ENCODE data around the gene RCC1. TPM values are rescaled to one million over a fixed set of nuclear protein-coding genes. Genes with fewer than 3 reads are reported as not detected.

Gene RCC1
- total and polyA plus RNA-seq, 2 experiments from 2014 or later: 36.9 to 97.4 TPM

DNA sequence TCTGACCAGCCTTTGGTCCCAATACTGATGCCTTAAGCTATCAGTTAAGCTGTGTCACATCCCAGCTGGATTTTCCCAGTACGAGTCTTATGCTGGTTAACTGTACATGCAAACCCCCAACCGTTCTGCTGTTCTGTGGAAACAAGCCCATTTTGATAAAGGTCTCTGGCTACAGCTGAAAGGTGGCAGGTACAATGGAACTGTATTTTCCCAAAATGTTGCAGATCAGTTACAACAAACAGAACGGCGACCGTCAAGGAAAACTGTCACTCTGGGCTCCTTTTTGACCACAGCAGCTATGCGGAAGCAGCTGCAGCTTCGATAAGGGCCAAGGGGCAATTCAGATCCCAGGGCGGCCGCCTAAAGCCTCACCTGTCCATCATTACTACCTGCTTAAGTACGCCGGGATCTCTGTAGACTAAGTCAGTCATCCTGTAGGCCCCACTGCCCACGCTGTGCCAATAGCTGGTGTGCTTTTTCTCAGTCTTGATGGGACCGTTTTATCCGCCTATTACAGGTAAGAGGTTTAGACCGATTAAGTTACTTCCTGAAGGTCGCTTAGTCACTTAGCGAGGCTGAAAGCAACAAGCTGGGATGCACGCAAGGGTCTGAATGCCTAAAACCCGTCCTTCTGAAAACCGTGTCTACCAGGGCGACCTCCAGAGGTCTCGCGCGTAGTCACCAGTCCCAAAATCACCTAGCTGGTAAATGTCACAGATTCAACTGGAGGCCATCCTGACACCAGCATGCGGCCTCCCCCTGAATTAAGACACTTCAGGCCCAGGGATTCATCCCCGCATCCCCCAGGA lies 75.1 kb downstream of the RCC1 start (continued):
- TF ChIP-seq, protein P1, sequence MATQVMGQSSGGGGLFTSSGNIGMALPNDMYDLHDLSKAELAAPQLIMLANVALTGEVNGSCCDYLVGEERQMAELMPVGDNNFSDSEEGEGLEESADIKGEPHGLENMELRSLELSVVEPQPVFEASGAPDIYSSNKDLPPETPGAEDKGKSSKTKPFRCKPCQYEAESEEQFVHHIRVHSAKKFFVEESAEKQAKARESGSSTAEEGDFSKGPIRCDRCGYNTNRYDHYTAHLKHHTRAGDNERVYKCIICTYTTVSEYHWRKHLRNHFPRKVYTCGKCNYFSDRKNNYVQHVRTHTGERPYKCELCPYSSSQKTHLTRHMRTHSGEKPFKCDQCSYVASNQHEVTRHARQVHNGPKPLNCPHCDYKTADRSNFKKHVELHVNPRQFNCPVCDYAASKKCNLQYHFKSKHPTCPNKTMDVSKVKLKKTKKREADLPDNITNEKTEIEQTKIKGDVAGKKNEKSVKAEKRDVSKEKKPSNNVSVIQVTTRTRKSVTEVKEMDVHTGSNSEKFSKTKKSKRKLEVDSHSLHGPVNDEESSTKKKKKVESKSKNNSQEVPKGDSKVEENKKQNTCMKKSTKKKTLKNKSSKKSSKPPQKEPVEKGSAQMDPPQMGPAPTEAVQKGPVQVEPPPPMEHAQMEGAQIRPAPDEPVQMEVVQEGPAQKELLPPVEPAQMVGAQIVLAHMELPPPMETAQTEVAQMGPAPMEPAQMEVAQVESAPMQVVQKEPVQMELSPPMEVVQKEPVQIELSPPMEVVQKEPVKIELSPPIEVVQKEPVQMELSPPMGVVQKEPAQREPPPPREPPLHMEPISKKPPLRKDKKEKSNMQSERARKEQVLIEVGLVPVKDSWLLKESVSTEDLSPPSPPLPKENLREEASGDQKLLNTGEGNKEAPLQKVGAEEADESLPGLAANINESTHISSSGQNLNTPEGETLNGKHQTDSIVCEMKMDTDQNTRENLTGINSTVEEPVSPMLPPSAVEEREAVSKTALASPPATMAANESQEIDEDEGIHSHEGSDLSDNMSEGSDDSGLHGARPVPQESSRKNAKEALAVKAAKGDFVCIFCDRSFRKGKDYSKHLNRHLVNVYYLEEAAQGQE (IDR thresholded peaks at IDR 0.05; ENCODE audit: unreplicated experiment): no peak

DNA sequence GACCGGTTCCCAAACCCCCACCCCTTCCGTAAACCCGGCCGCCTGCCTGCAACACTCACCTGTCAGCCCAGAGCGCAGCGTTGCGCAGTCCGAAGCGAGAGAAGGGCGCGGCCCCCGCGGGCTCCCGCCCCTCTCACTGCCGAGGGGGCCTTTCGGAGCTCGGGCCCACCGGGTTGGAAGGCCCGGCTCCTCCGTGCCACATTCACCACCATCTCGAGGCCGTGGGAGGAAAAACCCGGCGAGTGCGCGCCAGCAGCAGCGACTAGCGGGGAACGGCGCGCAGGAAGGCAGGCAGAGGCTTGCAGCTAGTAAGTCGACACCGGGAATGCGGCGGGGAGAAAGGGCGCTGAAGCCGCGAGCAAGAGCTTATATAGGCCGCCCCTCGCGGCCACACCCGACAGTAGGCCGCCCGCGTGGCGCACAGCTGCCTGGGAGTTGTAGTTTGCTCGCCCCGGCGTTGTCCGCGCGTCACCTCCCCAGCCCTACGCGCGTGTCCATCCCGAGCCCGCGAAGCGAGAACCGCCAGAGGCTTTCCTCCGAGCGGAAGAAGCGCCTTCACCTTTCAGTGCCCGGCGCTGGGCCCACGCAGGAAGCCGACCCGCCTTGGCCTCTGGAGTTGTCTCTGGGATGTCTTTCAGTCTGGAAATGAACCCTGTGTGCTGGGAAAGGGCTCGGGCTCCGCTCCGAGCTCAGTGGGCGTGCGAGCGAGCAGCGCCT lies 75.8 kb downstream of the RCC1 start:
- peaks cover 30% of the 10 kb centered on the region for H4K20me1 ChIP-seq (replicated peaks; ENCODE audit: insufficient read depth)
- H3K9me3 Mint-ChIP-seq: no peaks in the 10 kb centered on the region
- H3K4me1 Mint-ChIP-seq: peaks cover 21% of the 10 kb centered on the region
- H3K4me1 ChIP-seq (ENCODE audit: insufficient read depth): peaks cover 19% of the 10 kb centered on the region
- peak overlapping the region; percentile 98 for H3K4me3 Mint-ChIP-seq
- peaks cover 4% of the 10 kb centered on the region; the same call in 1 of the 2 replicates for H3K27me3 ChIP-seq (ENCODE audit: insufficient read depth)
- peak overlapping the region; percentile 92 for H3K27ac ChIP-seq (ENCODE audit: low read depth)
- H3K36me3 Mint-ChIP-seq (ENCODE audit: low read depth): peaks cover 49% of the 10 kb centered on the region
- H3K79me2 ChIP-seq (replicated peaks; ENCODE audit: insufficient read depth): peaks cover 35% of the 10 kb centered on the region
- H3K36me3 ChIP-seq (ENCODE audit: insufficient read depth): peaks cover 39% of the 10 kb centered on the region
- H2AFZ ChIP-seq: peak overlapping the region; percentile 96
- H3K9me2 ChIP-seq (ENCODE audit: insufficient read depth): no peaks in the 10 kb centered on the region
- H3K4me2 ChIP-seq: peak overlapping the region; percentile 100
- DNase-seq (ENCODE audit: low spot score) (peak; percentile 95), ATAC-seq (peak; percentile 86)
- peaks cover 22% of the 10 kb centered on the region for H3K27me3 Mint-ChIP-seq (ENCODE audit: insufficient read depth, low read depth, poor library complexity)
- H3K27ac Mint-ChIP-seq: peak overlapping the region; percentile 96
- TF ChIP-seq, protein P1 (IDR thresholded peaks at IDR 0.05; ENCODE audit: unreplicated experiment): peak; percentile 21
- TF ChIP-seq, protein P2, sequence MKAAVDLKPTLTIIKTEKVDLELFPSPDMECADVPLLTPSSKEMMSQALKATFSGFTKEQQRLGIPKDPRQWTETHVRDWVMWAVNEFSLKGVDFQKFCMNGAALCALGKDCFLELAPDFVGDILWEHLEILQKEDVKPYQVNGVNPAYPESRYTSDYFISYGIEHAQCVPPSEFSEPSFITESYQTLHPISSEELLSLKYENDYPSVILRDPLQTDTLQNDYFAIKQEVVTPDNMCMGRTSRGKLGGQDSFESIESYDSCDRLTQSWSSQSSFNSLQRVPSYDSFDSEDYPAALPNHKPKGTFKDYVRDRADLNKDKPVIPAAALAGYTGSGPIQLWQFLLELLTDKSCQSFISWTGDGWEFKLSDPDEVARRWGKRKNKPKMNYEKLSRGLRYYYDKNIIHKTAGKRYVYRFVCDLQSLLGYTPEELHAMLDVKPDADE (IDR thresholded peaks at IDR 0.05): peak; percentile 81
- TF ChIP-seq STAT1 (IDR thresholded peaks at IDR 0.05; ENCODE audit: unreplicated experiment): no peak
- TF ChIP-seq POLR2AphosphoS5 (IDR thresholded peaks at IDR 0.05; ENCODE audit: low read depth): peak; percentile 100
- peak; percentile 84 for TF ChIP-seq CREB1 (CRISPR knock-in tag; IDR thresholded peaks at IDR 0.05; ENCODE audit: low read depth)
- H3F3A ChIP-seq (replicated peaks; ENCODE audit: low read depth): peaks cover 49% of the 10 kb centered on the region
- H3K4me3 ChIP-seq: peak overlapping the region; percentile 100

Data from GM23338 (cell line).